Liver (tissue), 9 donors: Measurements from ENCODE around the gene EVA1C. TPM values are rescaled to one million over a fixed set of nuclear protein-coding genes. Genes with fewer than 3 reads are reported as not detected.

Experiments
- DNase-seq: peaks from one replicate; pipeline ENCODE4 v3.0.0-alpha.2; 2017; ENCODE audit warnings: low spot score
- H3K27ac ChIP-seq, 2 donors: one replicate each; pipeline ENCODE4 v1.7.0; 2013; ENCODE audit warnings: inconsistent platforms in 2 of 2, low read length in 2 of 2, control low read depth in 1 of 2, low read depth in 1 of 2, mild to moderate bottlenecking in 1 of 2
- H3K27me3 ChIP-seq, 4 donors: one replicate each; pipeline versions ENCODE4 v1.6.1 to v1.7.0; 2013; ENCODE audit warnings: low read length in 3 of 4, inconsistent platforms in 1 of 4, mild to moderate bottlenecking in 1 of 4, moderate library complexity in 1 of 4; ENCODE audit not compliant: control insufficient read depth in 4 of 4, insufficient read depth in 4 of 4
- H3K36me3 ChIP-seq, 4 donors: one replicate each; pipeline versions ENCODE4 v1.6.1 to v1.7.0; 2013; ENCODE audit warnings: low read length in 3 of 4, mild to moderate bottlenecking in 3 of 4, low read depth in 1 of 4, moderate library complexity in 1 of 4; ENCODE audit not compliant: control insufficient read depth in 4 of 4, insufficient read depth in 3 of 4
- H3K4me1 ChIP-seq, 4 donors: one replicate each; pipeline versions ENCODE4 v1.6.1 to v1.7.0; 2013; ENCODE audit warnings: low read length in 3 of 4, mild to moderate bottlenecking in 3 of 4, moderate library complexity in 1 of 4; ENCODE audit not compliant: control insufficient read depth in 4 of 4, insufficient read depth in 4 of 4
- H3K4me3 ChIP-seq, 3 donors: one replicate each; pipeline versions ENCODE4 v1.6.1 to v1.7.0; 2013; ENCODE audit warnings: low read length in 3 of 3, control low read depth in 1 of 3, low read depth in 1 of 3, mild to moderate bottlenecking in 1 of 3
- H3K9ac ChIP-seq, 2 donors: one replicate each; pipeline ENCODE4 v1.7.0; 2013; ENCODE audit warnings: low read length in 2 of 2, mild to moderate bottlenecking in 2 of 2, moderate library complexity in 2 of 2, control low read depth in 1 of 2, low read depth in 1 of 2
- H3K9me3 ChIP-seq, 4 donors: one replicate each; pipeline versions ENCODE4 v1.6.1 to v1.7.0; 2013; ENCODE audit warnings: low read length in 3 of 4; ENCODE audit not compliant: control insufficient read depth in 4 of 4
- ATF3 ChIP-seq: IDR thresholded peaks from 2 replicates; pipeline ENCODE4 v1.6.1; 2016; ENCODE audit warnings: antibody characterized with exemption
- CTCF ChIP-seq: fragments of 150-350 bp; IDR thresholded peaks from 2 replicates; pipeline ENCODE4 v1.5.1; 2017; ENCODE audit warnings: improper control_type of control experiment, low read depth, low read length; ENCODE audit not compliant: missing input control
- EGR1 ChIP-seq, 2 donors: IDR thresholded peaks; 2 replicates each; pipeline ENCODE4 v1.6.1; 2016 to 2018; ENCODE audit warnings: antibody characterized with exemption in 2 of 2, low read depth in 2 of 2
- FOXA1 ChIP-seq: IDR thresholded peaks from 2 replicates; pipeline ENCODE4 v1.6.1; 2016; ENCODE audit warnings: antibody characterized with exemption
- FOXA2 ChIP-seq: IDR thresholded peaks from 2 replicates; pipeline ENCODE4 v1.6.1; 2016; ENCODE audit warnings: antibody characterized with exemption
- GABPA ChIP-seq, 2 donors: IDR thresholded peaks in 1 of 2; conservative IDR thresholded peaks in 1 of 2; 2 replicates each; pipeline ENCODE4 v1.6.1; 2016; ENCODE audit warnings: antibody characterized with exemption in 2 of 2, mild to moderate bottlenecking in 1 of 2, moderate library complexity in 1 of 2
- HNF4A ChIP-seq, 2 donors: conservative IDR thresholded peaks; 2 replicates each; pipeline ENCODE4 v1.6.1; 2016; ENCODE audit warnings: antibody characterized with exemption in 2 of 2, mild to moderate bottlenecking in 2 of 2
- HNF4G ChIP-seq: IDR thresholded peaks from 2 replicates; pipeline ENCODE4 v1.6.1; 2016; ENCODE audit warnings: antibody characterized with exemption
- JUND ChIP-seq, 2 donors: IDR thresholded peaks; 2 replicates each; pipeline ENCODE4 v1.6.1; 2016; ENCODE audit warnings: antibody characterized with exemption in 2 of 2
- MAX ChIP-seq: IDR thresholded peaks from 2 replicates; pipeline ENCODE4 v1.6.1; 2016; ENCODE audit warnings: antibody characterized with exemption
- NR2F2 ChIP-seq: IDR thresholded peaks from 2 replicates; pipeline ENCODE4 v1.6.1; 2016; ENCODE audit warnings: antibody characterized with exemption
- RAD21 ChIP-seq, 2 donors: IDR thresholded peaks; 2 replicates each; pipeline ENCODE4 v1.6.1; 2016; ENCODE audit warnings: antibody characterized with exemption in 2 of 2, mild to moderate bottlenecking in 2 of 2
- REST ChIP-seq: IDR thresholded peaks from 2 replicates; pipeline ENCODE4 v1.6.1; 2016; ENCODE audit warnings: antibody characterized with exemption, mild to moderate bottlenecking
- RXRA ChIP-seq, 2 donors: IDR thresholded peaks; 2 replicates each; pipeline ENCODE4 v1.6.1; 2017 to 2018; ENCODE audit warnings: antibody characterized with exemption in 2 of 2, mild to moderate bottlenecking in 1 of 2
- SP1 ChIP-seq: IDR thresholded peaks from 2 replicates; pipeline ENCODE4 v1.6.1; 2018; ENCODE audit warnings: antibody characterized with exemption, mild to moderate bottlenecking
- TAF1 ChIP-seq: conservative IDR thresholded peaks from 2 replicates; pipeline ENCODE4 v1.6.1; 2016; ENCODE audit warnings: antibody characterized with exemption, mild to moderate bottlenecking
- YY1 ChIP-seq: IDR thresholded peaks from 2 replicates; pipeline ENCODE4 v1.6.1; 2016; ENCODE audit warnings: antibody characterized with exemption, mild to moderate bottlenecking
- ZBTB33 ChIP-seq: IDR thresholded peaks from 2 replicates; pipeline ENCODE4 v1.6.1; 2016; ENCODE audit warnings: antibody characterized with exemption
- WGBS: extraction: QIAGEN DNeasy Blood & Tissue Kit; methylation state at CpG from one replicate; pipeline ENCODE4 v1.1.7; 2013; 5-methylcytosine and 5-hydroxymethylcytosine counted together
- polyA plus RNA-seq, 2 donors: library from polyadenylated mRNA; stranded (reverse) in 1 of 2; unstranded in 1 of 2; fragments of 200-250 nt in 1 of 2; fragments of >200 nt in 1 of 2; fragmentation: Nextera tagmentation in 1 of 2; extraction: Ambion mirVana in 1 of 2; gene quantifications; one replicate each; pipeline versions ENCODE4 v1.2.1 to v1.2.3, GENCODE V29; 2013 to 2015
- total RNA-seq, 2 donors: library from RNA; depleted of rRNA; stranded (reverse); fragments of >200 nt; gene quantifications; one replicate each; pipeline ENCODE4 v1.2.3, GENCODE V29; 2014
- donor health status: healthy.
- donor health status: healthy.
- donor health status: healthy.
- donor health status: healthy.
- donor health status: healthy.

The EVA1C gene
- total and polyA plus RNA-seq, 4 donors = 0.47 to 3.3 (median 2.4) TPM

- Histone ChIP-seq H3K4me3 (no peak overlapping the region), H3K4me1 (no peaks in the 10 kb centered on the region), H3K36me3 (no peaks in the 10 kb centered on the region), H3K9ac (no peak overlapping the region), H3K27ac (no peak overlapping the region), H3K27me3 (no peaks in the 10 kb centered on the region), H3K9me3 (no peaks in the 10 kb centered on the region)
- TF ChIP-seq REST (no peak), RXRA (IDR thresholded peaks at IDR 0.05) (no peak), ATF3 (no peak), TAF1 (no peak), YY1 (no peak), CTCF (no peak), FOXA2 (no peak), JUND (IDR thresholded peaks at IDR 0.05) (no peak), HNF4A (conservative IDR thresholded peaks at IDR 0.05) (no peak), MAX (no peak), EGR1 (IDR thresholded peaks at IDR 0.05; ENCODE audit: low read depth in 2 of 2) (no peak), NR2F2 (no peak), GABPA (IDR thresholded peaks at IDR 0.05 in 1 of 2, conservative IDR thresholded peaks at IDR 0.05 in 1 of 2) (no peak), HNF4G (no peak), RAD21 (IDR thresholded peaks at IDR 0.05) (no peak), ZBTB33 (no peak), FOXA1 (no peak), SP1 (no peak)
- no peak for DNase-seq
- WGBS = 36% methylated on average over 5 of the region's 5 CpGs
Observed at GRCh38 chr21:32515874-32516273, 103.4 kb downstream of the EVA1C start.
